Skeletal muscle tissue (tissue), 4 donors: ENCODE data around the gene BIK. TPM values are rescaled to one million over a fixed set of nuclear protein-coding genes. Genes with fewer than 3 reads are reported as not detected.

Experiments
- H3K27ac ChIP-seq: one replicate; pipeline ENCODE4 v1.7.0; 2013; ENCODE audit warnings: mild to moderate bottlenecking, low read depth, low read length, inconsistent platforms
- H3K27me3 ChIP-seq, 3 donors: one replicate each; pipeline ENCODE4 v1.7.0; 2013; ENCODE audit warnings: low read length in 3 of 3; ENCODE audit not compliant: control insufficient read depth in 3 of 3, insufficient read depth in 3 of 3
- H3K36me3 ChIP-seq, 3 donors: one replicate each; pipeline ENCODE4 v1.7.0; 2013; ENCODE audit warnings: low read length in 3 of 3; ENCODE audit not compliant: control insufficient read depth in 3 of 3, insufficient read depth in 3 of 3
- H3K4me1 ChIP-seq, 3 donors: one replicate each; pipeline ENCODE4 v1.7.0; 2013; ENCODE audit warnings: low read length in 3 of 3, mild to moderate bottlenecking in 3 of 3; ENCODE audit not compliant: control insufficient read depth in 3 of 3, insufficient read depth in 3 of 3
- H3K4me3 ChIP-seq, 3 donors: one replicate each; pipeline ENCODE4 v1.7.0; 2013; ENCODE audit warnings: low read length in 3 of 3
- H3K9ac ChIP-seq, 3 donors: one replicate each; pipeline ENCODE4 v1.7.0; 2013; ENCODE audit warnings: low read length in 3 of 3, mild to moderate bottlenecking in 3 of 3, moderate library complexity in 2 of 3, low read depth in 1 of 3
- H3K9me3 ChIP-seq, 3 donors: one replicate each; pipeline ENCODE4 v1.7.0; 2013; ENCODE audit warnings: low read length in 3 of 3; ENCODE audit not compliant: control insufficient read depth in 3 of 3
- total RNA-seq: library from RNA; depleted of rRNA; stranded (reverse); fragments of >200 nt; gene quantifications from one replicate; pipeline ENCODE4 v1.2.3, GENCODE V29; 2014
- donor health status: Osteomylitis.

Gene BIK
- total RNA-seq, 1 donor from 2014 or later = 0.52 TPM

DNA sequence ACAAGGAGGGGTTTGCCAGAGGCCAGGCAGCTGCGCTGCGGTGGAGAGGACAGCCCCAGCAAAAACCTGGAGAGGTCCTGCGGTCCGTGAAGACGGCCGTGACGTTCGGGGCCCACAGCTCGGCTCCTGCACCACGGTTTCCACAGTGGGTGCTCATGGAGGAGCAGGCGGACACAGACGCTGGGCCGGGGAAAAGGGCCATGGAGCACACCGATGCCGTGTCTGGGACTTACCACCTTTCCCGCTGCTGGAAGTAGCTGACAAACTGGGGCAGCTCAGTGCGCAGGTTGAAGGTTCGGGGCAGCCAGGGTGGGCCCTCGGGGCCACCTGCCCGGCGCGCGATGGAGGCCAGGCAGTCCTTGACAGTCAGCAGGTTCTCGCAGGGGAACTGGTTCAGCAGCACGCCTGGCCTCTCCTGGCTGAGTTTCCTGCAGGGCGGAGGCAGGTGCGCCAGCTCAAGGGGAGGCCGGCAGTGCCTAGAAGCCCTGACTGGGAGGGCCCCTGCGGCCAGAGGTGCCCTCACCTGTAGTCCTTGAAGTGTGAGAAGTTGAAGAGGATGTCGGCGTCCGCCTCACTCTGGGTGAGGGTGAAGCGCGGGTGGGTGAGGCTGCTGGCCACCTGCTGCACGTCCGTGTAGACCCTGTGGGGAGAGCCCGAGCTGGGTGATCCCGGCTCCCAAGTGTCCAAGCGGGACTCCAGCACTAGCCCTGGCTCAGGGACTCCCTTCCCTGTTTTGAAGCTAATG, 63.6 kb downstream of the BIK start:
- H3K9me3 ChIP-seq = no peaks in the 10 kb centered on the region
- no peaks in the 10 kb centered on the region for H3K4me1 ChIP-seq
- peaks cover 50 to 58% (median 56%) of the 10 kb centered on the region in 3 donors for H3K36me3 ChIP-seq
- no peaks in the 10 kb centered on the region for H3K27me3 ChIP-seq
- H3K4me3 ChIP-seq = no peak overlapping the region
- no peak overlapping the region for H3K9ac ChIP-seq
- no peak overlapping the region for H3K27ac ChIP-seq

DNA sequence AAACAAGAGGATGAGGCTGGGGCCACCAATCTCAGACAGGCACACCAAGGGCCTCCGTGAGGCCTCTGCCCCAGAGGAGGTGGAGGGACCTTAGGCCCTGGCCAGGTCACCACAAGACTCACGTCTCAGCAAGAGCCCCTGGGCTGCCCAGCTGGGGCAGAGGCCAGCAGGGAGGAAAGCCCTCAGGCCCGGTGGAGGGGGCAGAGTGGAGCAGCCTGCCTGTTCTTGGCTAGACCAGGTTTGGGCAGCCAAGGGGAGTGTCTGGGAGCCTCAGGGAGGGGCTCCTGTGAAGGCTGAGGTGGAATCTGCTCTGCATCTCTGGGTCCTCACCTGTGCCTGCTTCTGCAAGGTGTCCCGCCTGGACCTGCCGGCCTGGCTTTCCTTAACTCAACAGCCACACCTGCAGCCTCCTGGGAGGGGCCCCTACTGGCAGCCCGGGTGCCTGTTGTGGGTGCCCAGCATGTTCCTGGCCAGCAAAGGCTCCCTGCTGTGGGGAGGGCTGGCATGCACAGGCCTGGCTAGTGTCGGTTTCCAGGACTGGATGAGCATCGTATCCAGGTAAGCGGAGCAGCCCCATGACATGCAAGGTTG, 64.5 kb downstream of the BIK start:
- Histone ChIP-seq H3K4me3 (no peak overlapping the region), H3K27ac (no peak overlapping the region), H3K27me3 (no peaks in the 10 kb centered on the region), H3K9me3 (no peaks in the 10 kb centered on the region), H3K4me1 (no peaks in the 10 kb centered on the region), H3K9ac (no peak overlapping the region), H3K36me3 (peaks cover 54 to 64% (median 60%) of the 10 kb centered on the region in 3 donors)

DNA sequence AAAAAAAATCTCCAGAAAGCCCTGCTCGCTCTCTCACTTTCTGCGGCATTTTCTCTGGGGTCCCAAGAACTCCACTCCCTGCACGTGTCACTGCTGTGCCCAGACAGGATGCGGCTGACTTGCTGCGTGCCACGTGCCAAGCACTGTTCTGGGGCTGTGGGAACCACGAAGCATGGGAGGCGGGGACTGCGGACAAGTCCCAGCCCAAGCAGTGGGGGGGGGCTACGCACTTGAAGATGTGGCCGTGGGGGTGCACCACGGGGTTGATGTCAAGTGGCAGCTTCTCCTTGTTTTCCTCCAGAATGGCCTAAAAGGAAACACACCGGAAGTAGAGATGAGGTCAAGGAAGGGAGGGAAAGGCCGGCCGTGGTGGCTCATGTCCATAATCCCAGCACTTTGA, 65.5 kb downstream of the BIK start:
- Histone ChIP-seq H3K9ac (no peak overlapping the region), H3K27ac (no peak overlapping the region), H3K27me3 (no peaks in the 10 kb centered on the region), H3K4me1 (no peaks in the 10 kb centered on the region), H3K4me3 (no peak overlapping the region), H3K36me3 (peaks cover 48 to 67% (median 54%) of the 10 kb centered on the region in 3 donors), H3K9me3 (no peaks in the 10 kb centered on the region)

GRCh38 chr22:43177479-43177878, 66.9 kb downstream of the BIK start:
- Histone ChIP-seq H3K27ac (no peak overlapping the region), H3K9ac (no peak overlapping the region), H3K9me3 (no peaks in the 10 kb centered on the region), H3K4me3 (no peak overlapping the region), H3K4me1 (no peaks in the 10 kb centered on the region), H3K36me3 (peaks cover 35 to 57% (median 43%) of the 10 kb centered on the region in 3 donors), H3K27me3 (no peaks in the 10 kb centered on the region)

Other genes with a start within 250 kb of the BIK start
- gene PACSIN2, start 95.6 kb upstream of the BIK start, total RNA-seq = 20.9 TPM
- gene TTLL1, start 21.4 kb upstream of the BIK start, total RNA-seq = 8.9 TPM
- 8.4 TPM for gene MCAT, start 32.6 kb downstream of the BIK start, total RNA-seq
- 69.4 TPM for gene TSPO, start 40.8 kb downstream of the BIK start, total RNA-seq
- gene TTLL12, start 76.4 kb downstream of the BIK start, total RNA-seq = 13.0 TPM
- under 0.01 TPM for gene SCUBE1, start 232.6 kb downstream of the BIK start, total RNA-seq